K562 (cell line): Measurements from ENCODE around the gene PSRC1. TPM values are rescaled to one million over a fixed set of nuclear protein-coding genes. Genes with fewer than 3 reads are reported as not detected.

Source experiments
- ATAC-seq: fragments of 200-7000 bp; cut with Tn5 transposase; 3 replicates; pipeline ENCODE4 v1.9.1; 2020; ENCODE audit warnings: moderate library complexity
- BruUV-seq: library from RNA; stranded (reverse); fragments of 400-500 nt; replicated peaks from 2 replicates; lab custom pipeline; 2021; lab: Mats Ljungman, UMichigan
- CTCF ChIA-PET: fragments of 300-600 bp; formaldehyde crosslinking; extraction: SDS; loops from one replicate; lab custom pipeline; 2021; ENCODE audit warnings: low intra/inter-chr PET ratio; lab: Yijun Ruan, JAX
- POLR2A ChIA-PET: fragments of 300-600, 350-650 bp; sonication (Branson Sonifier 250); formaldehyde crosslinking; extraction: SDS; loops from one replicate; lab custom pipeline; 2021; ENCODE audit warnings: antibody characterized with exemption, inconsistent platforms; lab: Yijun Ruan, JAX
- DNase-seq, 4 experiments: peaks; one replicate each; pipeline versions ENCODE4 v3.0.0 to v3.0.0-alpha.2; 2011 to 2018; ENCODE audit warnings: low spot score in 3 of 4, mixed read lengths in 3 of 4; ENCODE audit errors: extremely low read depth in 1 of 4
- FAIRE-seq: peaks from 2 replicates; lab custom pipeline; 2011; peaks lifted over from hg19 to GRCh38; lab: Jason Lieb, UNC
- H2AFZ ChIP-seq: 2 replicates; pipeline ENCODE4 v1.6.0; 2011; ENCODE audit warnings: low read depth, low read length, control low read depth, inconsistent platforms
- H3K27ac ChIP-seq: fragments of 200-600 bp; 3 replicates; pipeline ENCODE4 v1.8.0; 2011; ENCODE audit warnings: low read depth, mild to moderate bottlenecking, control low read depth, inconsistent platforms, low read length, moderate library complexity, mixed read lengths; ENCODE audit errors: extremely low read depth
- H3K27me3 ChIP-seq, 2 experiments: fragments of 300-600 bp in 1 of 2; 2 replicates in 1 of 2; 3 replicates in 1 of 2; pipeline versions ENCODE4 v1.6.0 to v1.8.0; 2011; ENCODE audit warnings: inconsistent platforms in 2 of 2, low read length in 2 of 2, mild to moderate bottlenecking in 1 of 2, mixed read lengths in 1 of 2, moderate library complexity in 1 of 2; ENCODE audit not compliant: control insufficient read depth in 2 of 2, insufficient read depth in 2 of 2
- H3K36me3 ChIP-seq: fragments of 300-600 bp; 3 replicates; pipeline ENCODE4 v1.8.0; 2011; ENCODE audit warnings: mild to moderate bottlenecking, low read length, inconsistent platforms; ENCODE audit not compliant: control insufficient read depth, insufficient read depth
- H3K4me1 ChIP-seq, 2 experiments: fragments of 200-600 bp in 1 of 2; replicated peaks in 1 of 2; 2 replicates in 1 of 2; 3 replicates in 1 of 2; pipeline versions ENCODE4 v1.5.1 to v1.8.0; 2011; ENCODE audit warnings: inconsistent platforms in 2 of 2, low read length in 2 of 2, mild to moderate bottlenecking in 1 of 2, mixed read lengths in 1 of 2, moderate library complexity in 1 of 2; ENCODE audit not compliant: control insufficient read depth in 2 of 2, insufficient read depth in 2 of 2
- H3K4me2 ChIP-seq: 2 replicates; pipeline ENCODE4 v1.6.1; 2011; ENCODE audit warnings: low read length, control low read depth, inconsistent platforms, mixed read lengths; ENCODE audit not compliant: insufficient read depth
- H3K4me3 ChIP-seq: fragments of 200-600 bp; sonication (generic), shearing (Covaris generic); 2 replicates; pipeline ENCODE4 v1.5.1; 2016; ENCODE audit warnings: control low read depth, inconsistent platforms
- H3K79me2 ChIP-seq: fragments of 200-600 bp; 3 replicates; pipeline ENCODE4 v1.8.0; 2011; ENCODE audit warnings: low read length, inconsistent platforms; ENCODE audit not compliant: control insufficient read depth, insufficient read depth
- H3K9ac ChIP-seq, 2 experiments: 2 replicates each; pipeline versions ENCODE4 v1.6.0 to v1.6.1; 2011; ENCODE audit warnings: low read depth in 2 of 2, low read length in 2 of 2, control low read depth in 1 of 2, inconsistent platforms in 1 of 2, mild to moderate bottlenecking in 1 of 2, mixed read lengths in 1 of 2; ENCODE audit not compliant: insufficient read depth in 1 of 2
- H3K9me1 ChIP-seq: one replicate; pipeline ENCODE4 v1.6.0; 2011; ENCODE audit warnings: inconsistent platforms, mild to moderate bottlenecking, low read length, moderate library complexity; ENCODE audit not compliant: control insufficient read depth, insufficient read depth
- H3K9me3 ChIP-seq: replicated peaks from 2 replicates; pipeline ENCODE4 v1.5.1; 2011; ENCODE audit warnings: low read depth, low read length, inconsistent platforms; ENCODE audit not compliant: control insufficient read depth, insufficient read depth
- H4K20me1 ChIP-seq: replicated peaks from 2 replicates; pipeline ENCODE4 v1.6.1; 2011; ENCODE audit warnings: low read length, inconsistent platforms, mixed read lengths; ENCODE audit not compliant: control insufficient read depth, insufficient read depth
- CUX1 ChIP-seq: fragments of 200-800 bp; sonication (Bioruptor generic); IDR thresholded peaks from 2 replicates; pipeline ENCODE4 v1.6.1; 2016; ENCODE audit warnings: missing genetic modification characterization, missing compliant biosample characterization
- NCOA6 ChIP-seq: fragments of 450-650 bp; IDR thresholded peaks from 2 replicates; pipeline ENCODE4 v1.6.1; 2017; ENCODE audit warnings: mild to moderate bottlenecking
- RHOXF2B ChIP-seq: fragments of 250-450 bp; sonication (Bioruptor Pico); conservative IDR thresholded peaks from 2 replicates; pipeline ENCODE4 v1.5.1; 2021
- TCFL5 ChIP-seq: fragments of 250-450 bp; sonication (Bioruptor Pico); conservative IDR thresholded peaks from 2 replicates; pipeline ENCODE4 v1.6.1; 2021; ENCODE audit warnings: mild to moderate bottlenecking, moderate library complexity, matching md5 sums
- TGIF2 ChIP-seq: sonication (generic); formaldehyde crosslinking; IDR thresholded peaks from 2 replicates; pipeline ENCODE4 v1.8.1; 2022; ENCODE audit warnings: mild to moderate bottlenecking, missing genetic modification reagents, moderate library complexity
- THAP7 ChIP-seq: fragments of 250-450 bp; sonication (Bioruptor Pico); IDR thresholded peaks from 2 replicates; pipeline ENCODE4 v1.5.0; 2021
- UBTF ChIP-seq, 2 experiments: IDR thresholded peaks; 2 replicates each; pipeline ENCODE4 v1.6.1; 2012; ENCODE audit warnings: improper control_type of control experiment in 2 of 2, low read depth in 2 of 2, low read length in 2 of 2, borderline replicate concordance in 1 of 2
- ZFP91 ChIP-seq: sonication (generic); formaldehyde crosslinking; IDR thresholded peaks from 2 replicates; pipeline ENCODE4 v1.8.0; 2022; ENCODE audit warnings: mild to moderate bottlenecking, missing genetic modification reagents
- ZNF134 ChIP-seq: fragments of 250-450 bp; sonication (Bioruptor Pico); conservative IDR thresholded peaks from 2 replicates; pipeline ENCODE4 v1.4.0; 2020
- ZNF239 ChIP-seq: fragments of 250-450 bp; sonication (Bioruptor Pico); IDR thresholded peaks from 2 replicates; pipeline ENCODE4 v1.4.0; 2020; ENCODE audit warnings: mild to moderate bottlenecking
- ZNF551 ChIP-seq: fragments of 250-450 bp; sonication (Bioruptor Pico); IDR thresholded peaks from 2 replicates; pipeline ENCODE4 v1.5.0; 2021; ENCODE audit warnings: mild to moderate bottlenecking, moderate library complexity
- WGBS: fragments of 100-300 bp; shearing (Covaris generic); methylation state at CpG from one replicate; pipeline ENCODE4 v1.1.6; 2016; ENCODE audit warnings: low coverage, mixed read lengths; ENCODE audit not compliant: insufficient coverage; ENCODE audit errors: missing lambda C conversion rate; 5-methylcytosine and 5-hydroxymethylcytosine counted together
- in situ Hi-C: fragments of 300-500 bp; cut with MboI; formaldehyde crosslinking; loops from 4 replicates; pipeline ENCODE4 v1.15.0; 2018; ENCODE audit warnings: inconsistent platforms, mixed read lengths
- intact Hi-C: fragments of 100-400 bp; cut with micrococcal nuclease; formaldehyde crosslinking; loops from 2 replicates; pipeline ENCODE4 v1.14.2; 2022
- polyA plus RNA-seq, 8 experiments: library from polyadenylated mRNA; depleted of rRNA in 4 of 8; stranded (reverse) in 5 of 8; unstranded in 3 of 8; fragments of >200 nt; fragmentation: Nextera tagmentation in 2 of 8; fragmentation: Illumina TruSeq in 1 of 8; extraction: Ambion mirVana in 2 of 8; extraction: Trizol in 1 of 8; gene quantifications; 2 replicates each; pipeline versions ENCODE4 v1.2.1 to v1.2.3, GENCODE V29; 2011 to 2014; ENCODE audit warnings: inconsistent platforms in 1 of 8, missing spikeins in 1 of 8
- total RNA-seq, 7 experiments: library from RNA; depleted of rRNA in 6 of 7; stranded (reverse); fragments of >200 nt in 6 of 7; fragmentation: Illumina TruSeq in 2 of 7; extraction: Trizol in 2 of 7; gene quantifications; 2 replicates each; pipeline versions ENCODE4 v1.2.1 to v1.2.3, GENCODE V29; 2011 to 2021; ENCODE audit warnings: low replicate concordance in 1 of 7

Gene PSRC1
- total and polyA plus RNA-seq, 9 of the 15 experiments (the other 6 are each of a cell fraction or from before 2014, with no cell fraction given) = 6.5 to 65.2 (median 39.3) TPM

GRCh38 chr1:109273570-109274288, 9.2 kb downstream of the PSRC1 start:
- peaks cover 4% of the 10 kb centered on the region; the same call in 1 of the 2 replicates for H4K20me1 ChIP-seq
- in situ Hi-C loops (no loop called here), intact Hi-C loops (no loop called here)
- no peak overlapping the region for H3K4me3 ChIP-seq
- 93% methylated on average over 21 of the region's 30 CpGs for WGBS
- H3K4me1 ChIP-seq = peaks cover 36 to 70% of the 10 kb centered on the region in 2 experiments
- CTCF ChIA-PET = interaction anchor here (1.1 kb wide), 1 partner anchor 10 kb away, joined by 5 read pairs; no protein-coding TSS in a partner anchor
- no peaks in the 10 kb centered on the region for H3K9me1 ChIP-seq
- no peak for ATAC-seq
- H3K27ac ChIP-seq = no peak overlapping the region
- no peak for FAIRE-seq
- H3K4me2 ChIP-seq = no peak overlapping the region
- H3K36me3 ChIP-seq = peaks cover 42% of the 10 kb centered on the region; the same call in 2 of the 3 replicates
- DNase-seq = no peak
- peak overlapping the region in 1 of 2 experiments; percentile 67; a peak in 2 of 4 replicates for H3K9ac ChIP-seq
- no peak overlapping the region for H2AFZ ChIP-seq
- BruUV-seq = no TSS peak
- H3K79me2 ChIP-seq = 0 out of 3 replicates have a peak, but pooled peaks cover 2% of the 10 kb centered on the region
- no peaks in the 10 kb centered on the region for H3K27me3 ChIP-seq
- H3K9me3 ChIP-seq = no peaks in the 10 kb centered on the region
- POLR2A ChIA-PET = interaction anchor here (0.5 to 0.6 kb wide), 2 partner anchors 36 to 43 kb away, joined by 3 read pairs; no protein-coding TSS in a partner anchor
- TF ChIP-seq ZNF551 (CRISPR knock-in tag) = no peak
- TF ChIP-seq ZNF134 (CRISPR knock-in tag) = no peak
- no peak for TF ChIP-seq UBTF (IDR thresholded peaks at IDR 0.05; ENCODE audit: borderline replicate concordance in 1 of 2, low read depth in 2 of 2, low read length in 2 of 2)
- no peak for TF ChIP-seq THAP7
- TF ChIP-seq NCOA6 = no peak
- TF ChIP-seq CUX1 = no peak
- TF ChIP-seq ZFP91 (CRISPR knock-in tag) = no peak
- no peak for TF ChIP-seq RHOXF2B
- no peak for TF ChIP-seq ZNF239 (CRISPR knock-in tag)
- no peak for TF ChIP-seq TGIF2 (CRISPR knock-in tag)
- TF ChIP-seq TCFL5 = no peak
